ENCODE data around the gene REEP2.
"Not testable (repeated sequence)": the region's sequence is repeated elsewhere in the genome, so short reads cannot be mapped to it uniquely, and the experiment has no call there.

DNA sequence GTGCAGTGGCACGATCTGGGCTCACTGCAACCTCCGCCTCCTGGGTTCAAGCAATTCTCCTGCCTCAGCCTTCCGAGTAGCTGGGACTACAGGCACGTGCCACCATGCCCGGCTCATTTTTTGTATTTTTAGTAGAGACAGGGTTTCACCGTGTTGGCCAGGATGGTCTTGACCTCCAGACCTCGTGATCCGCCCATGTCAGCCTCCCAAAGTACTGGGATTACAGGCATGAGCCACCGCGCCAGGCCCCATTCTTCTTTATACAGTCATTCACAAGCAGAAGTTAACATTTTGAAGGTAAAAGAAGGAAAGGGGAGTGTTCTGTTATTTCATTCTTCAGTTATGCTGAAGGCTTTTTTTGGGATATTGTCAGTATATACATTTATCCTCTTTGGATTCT is 48.9 kb upstream of the REEP2 start:
- TF ChIP-seq, protein P1, sequence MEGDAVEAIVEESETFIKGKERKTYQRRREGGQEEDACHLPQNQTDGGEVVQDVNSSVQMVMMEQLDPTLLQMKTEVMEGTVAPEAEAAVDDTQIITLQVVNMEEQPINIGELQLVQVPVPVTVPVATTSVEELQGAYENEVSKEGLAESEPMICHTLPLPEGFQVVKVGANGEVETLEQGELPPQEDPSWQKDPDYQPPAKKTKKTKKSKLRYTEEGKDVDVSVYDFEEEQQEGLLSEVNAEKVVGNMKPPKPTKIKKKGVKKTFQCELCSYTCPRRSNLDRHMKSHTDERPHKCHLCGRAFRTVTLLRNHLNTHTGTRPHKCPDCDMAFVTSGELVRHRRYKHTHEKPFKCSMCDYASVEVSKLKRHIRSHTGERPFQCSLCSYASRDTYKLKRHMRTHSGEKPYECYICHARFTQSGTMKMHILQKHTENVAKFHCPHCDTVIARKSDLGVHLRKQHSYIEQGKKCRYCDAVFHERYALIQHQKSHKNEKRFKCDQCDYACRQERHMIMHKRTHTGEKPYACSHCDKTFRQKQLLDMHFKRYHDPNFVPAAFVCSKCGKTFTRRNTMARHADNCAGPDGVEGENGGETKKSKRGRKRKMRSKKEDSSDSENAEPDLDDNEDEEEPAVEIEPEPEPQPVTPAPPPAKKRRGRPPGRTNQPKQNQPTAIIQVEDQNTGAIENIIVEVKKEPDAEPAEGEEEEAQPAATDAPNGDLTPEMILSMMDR (conservative IDR thresholded peaks at IDR 0.05; ENCODE audit: low read length): not testable (repeated sequence)
- TF ChIP-seq EZH2phosphoT487 (IDR thresholded peaks at IDR 0.05; ENCODE audit: borderline replicate concordance, low read depth, low read length): not testable (repeated sequence)

Data from OCI-LY7 (cell line).